Embryonic facial prominence (tissue), 1 donor: ENCODE measurements around the gene DDX4.
"Not testable (repeated sequence)": the region's sequence is repeated elsewhere in the genome, so short reads cannot be mapped to it uniquely, and the experiment has no call there.

Source experiments
- DNase-seq: peaks from one replicate; pipeline ENCODE4 v3.0.0-alpha.2; 2016; ENCODE audit errors: extremely low spot score

Gene DDX4

DNA sequence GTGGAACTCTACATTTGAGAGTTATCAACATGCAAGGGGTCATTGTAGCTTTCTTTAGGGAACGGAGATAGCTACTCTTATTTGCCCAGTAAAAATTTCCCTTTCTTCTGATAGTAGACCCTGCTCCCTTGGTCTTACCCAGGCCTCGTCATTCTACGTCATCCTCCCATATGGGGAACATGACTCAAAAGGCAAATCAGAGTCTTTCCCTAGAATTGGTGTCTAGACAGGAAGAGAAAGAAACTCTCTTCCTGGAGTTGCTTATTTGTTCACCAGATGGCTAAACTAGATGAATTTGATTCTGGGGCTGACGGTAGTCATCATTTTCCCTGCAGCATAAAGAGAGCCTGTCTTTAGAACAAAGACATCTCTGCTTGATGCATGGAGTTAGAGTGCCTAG is 13.6 kb upstream of the DDX4 start:
- DNase-seq = no peak

DNA sequence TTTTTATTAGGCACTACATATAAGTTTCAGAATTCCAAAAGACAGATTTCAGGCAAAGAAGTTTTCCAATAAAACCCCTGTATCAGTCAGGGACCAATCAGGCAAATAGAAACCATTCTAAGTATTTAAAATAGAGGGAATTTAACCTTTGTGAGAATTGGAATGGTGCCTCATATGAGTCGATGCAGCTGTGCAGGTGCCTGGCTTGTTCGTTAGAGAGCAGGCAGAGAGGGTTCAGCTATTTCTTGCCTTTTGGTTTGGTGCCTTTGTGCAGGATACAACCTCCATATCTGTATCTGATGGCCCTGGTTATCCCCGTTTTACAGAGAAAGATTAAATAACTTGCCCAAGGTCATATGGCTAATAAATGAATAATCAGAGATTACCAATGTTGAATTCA is 6.0 kb upstream of the DDX4 start:
- no peak for DNase-seq

DNA sequence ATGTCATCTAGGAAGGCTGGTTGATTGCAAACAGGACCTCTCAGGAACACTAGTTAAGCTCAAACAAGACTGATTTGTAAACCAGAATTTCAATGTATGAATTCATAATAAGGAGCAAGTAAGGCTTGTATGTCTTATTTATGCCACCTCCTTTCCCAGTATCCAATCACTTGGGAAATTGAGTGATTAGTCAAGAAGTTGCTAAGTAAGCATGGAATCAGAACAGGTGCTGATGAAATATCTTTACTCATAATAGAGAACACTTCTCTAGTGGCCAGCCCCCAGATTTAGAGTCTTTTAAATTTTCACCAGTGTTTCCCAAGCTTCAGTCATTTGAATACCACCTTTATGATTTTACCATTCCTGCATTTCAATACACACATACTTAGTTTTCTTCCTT is 5.3 kb upstream of the DDX4 start:
- no peak for DNase-seq

DNA sequence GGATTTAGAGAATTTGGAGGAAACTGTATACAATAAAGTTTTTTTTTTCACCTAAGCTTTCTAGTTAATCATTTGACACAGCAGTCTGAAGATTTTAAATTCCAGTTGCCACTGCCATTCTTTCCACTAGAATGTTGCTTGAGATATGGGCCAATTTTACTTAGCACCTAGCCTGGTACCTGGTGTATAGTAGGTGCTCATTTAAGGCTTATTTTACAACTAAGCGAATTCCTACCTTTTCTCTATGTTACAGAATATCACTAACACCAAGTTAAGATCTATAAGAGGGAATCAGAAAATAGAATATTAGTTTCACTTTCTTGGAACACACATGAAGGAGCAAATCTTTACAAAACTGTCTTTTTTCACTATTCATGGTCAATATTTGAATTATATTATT is 3.2 kb upstream of the DDX4 start:
- DNase-seq = no peak

DNA sequence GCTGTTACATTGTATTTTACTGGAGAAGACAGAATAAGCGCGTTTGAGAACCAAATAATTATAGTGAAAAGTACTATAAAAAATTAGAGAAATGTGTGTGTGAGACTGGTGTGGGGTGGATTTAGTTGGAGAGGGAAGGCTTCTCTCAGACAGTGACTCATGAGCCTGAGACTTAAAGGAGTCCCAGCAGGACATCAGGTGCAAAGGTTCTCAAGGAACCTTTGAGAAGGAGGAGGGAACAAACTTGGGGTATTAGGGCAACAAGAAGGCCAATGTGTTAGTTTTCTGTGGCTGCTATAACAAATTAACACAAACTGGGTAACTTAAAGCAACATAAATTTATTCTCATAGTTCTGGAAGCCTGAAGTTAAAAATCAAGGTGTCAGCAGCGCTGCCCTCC is 4.9 kb downstream of the DDX4 start:
- DNase-seq = no peak

DNA sequence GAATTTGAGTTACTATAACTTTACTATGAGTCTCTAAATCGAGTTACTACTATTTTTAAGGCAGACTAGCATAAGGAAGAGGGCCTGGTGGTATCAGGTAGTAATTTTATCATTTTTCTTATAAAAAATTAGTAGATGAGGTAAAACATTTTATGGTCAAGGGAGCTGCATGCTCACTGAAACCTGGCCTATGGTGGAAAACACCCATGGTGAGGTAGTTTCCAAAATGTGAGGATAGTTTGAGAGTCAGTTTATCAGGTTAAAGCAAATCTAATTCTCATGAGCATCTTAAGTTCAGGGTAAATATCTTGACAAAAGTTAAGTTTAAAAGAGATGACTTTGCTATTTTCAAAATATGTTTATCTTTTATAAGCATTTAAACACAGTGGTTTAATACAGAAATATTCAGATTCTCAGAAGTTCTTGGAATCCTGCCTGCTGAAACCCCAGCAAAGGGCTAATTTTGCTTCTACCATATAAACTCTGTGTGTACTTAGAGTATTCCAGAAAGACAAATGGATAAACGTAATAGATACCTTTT is 10.0 kb downstream of the DDX4 start:
- no peak for DNase-seq

DNA sequence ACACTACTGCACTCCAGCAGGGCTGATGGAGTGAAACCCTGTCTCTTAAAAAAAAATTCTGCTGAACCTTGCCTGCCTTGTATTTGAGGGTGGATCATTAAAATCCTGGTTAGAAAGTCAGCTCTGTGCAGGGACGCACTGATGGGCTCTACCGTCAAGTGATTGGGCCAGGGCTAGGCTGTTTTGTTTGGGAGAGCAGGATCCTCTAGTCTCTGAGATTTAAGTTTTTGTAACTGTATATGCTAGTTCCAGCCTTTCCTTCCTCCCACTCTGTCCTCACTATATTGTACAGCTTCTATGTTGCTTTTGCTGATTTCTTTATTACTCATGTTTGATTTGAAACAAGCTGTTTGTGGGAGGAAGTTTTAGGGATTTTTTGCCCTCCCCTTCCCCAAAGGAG is 11.5 kb downstream of the DDX4 start:
- DNase-seq = no peak

DNA sequence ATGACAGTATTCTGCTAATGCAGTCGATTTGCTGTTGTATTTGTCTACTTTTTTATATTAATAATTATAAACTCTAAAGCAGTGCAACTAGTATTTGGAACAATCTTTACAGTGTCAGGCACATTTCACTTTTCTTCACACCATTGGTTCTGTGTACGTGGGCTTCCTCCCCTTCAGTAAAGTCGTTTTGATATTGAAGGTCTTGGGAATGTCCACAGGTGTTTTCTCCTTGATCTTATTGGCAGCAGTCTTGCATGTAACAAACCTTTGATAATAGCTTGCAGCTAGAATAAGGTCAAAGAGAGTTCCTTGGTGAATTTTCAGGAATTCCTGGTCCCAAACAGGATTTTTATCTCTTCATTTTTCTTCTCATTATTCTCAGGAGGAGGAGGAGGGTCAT is 12.2 kb downstream of the DDX4 start:
- DNase-seq = no peak

DNA sequence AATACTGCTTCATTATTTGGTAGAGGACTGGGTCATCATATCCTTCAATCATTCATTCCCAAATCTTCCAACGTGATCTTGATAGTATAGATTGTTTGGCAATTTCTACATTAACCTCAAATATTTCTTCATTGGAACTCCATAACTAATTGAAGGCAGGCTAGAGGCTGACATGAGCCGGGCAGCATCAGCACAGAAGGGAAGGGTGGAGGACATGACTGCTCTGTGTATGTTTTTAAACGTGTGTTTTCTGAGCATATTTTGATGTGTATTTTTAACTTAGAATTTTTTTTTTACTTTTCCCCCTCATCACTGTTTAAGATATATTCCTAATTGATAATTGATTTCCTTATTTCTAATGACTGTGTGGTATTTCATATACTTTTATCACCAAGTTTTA is 12.6 kb downstream of the DDX4 start:
- no peak for DNase-seq

DNA sequence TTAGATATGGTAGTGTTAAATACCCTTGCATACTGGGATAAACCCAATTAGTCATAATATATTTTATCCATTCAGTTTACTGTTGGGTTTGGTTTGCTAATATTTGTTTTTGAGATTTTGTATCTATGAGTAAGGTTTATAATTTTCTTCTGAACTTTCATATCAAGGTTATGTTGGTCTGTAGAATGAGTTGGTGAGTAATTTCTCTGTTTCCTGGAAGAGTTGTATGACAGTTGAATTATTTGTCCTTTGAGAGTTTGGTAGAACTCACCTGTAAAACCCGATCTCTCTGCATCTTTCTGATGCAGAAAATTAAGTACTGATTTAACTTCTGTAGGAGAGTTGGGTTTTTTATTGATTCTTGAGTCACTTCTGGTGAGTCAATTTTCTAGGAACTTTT is 20.4 kb downstream of the DDX4 start:
- DNase-seq = no peak

DNA sequence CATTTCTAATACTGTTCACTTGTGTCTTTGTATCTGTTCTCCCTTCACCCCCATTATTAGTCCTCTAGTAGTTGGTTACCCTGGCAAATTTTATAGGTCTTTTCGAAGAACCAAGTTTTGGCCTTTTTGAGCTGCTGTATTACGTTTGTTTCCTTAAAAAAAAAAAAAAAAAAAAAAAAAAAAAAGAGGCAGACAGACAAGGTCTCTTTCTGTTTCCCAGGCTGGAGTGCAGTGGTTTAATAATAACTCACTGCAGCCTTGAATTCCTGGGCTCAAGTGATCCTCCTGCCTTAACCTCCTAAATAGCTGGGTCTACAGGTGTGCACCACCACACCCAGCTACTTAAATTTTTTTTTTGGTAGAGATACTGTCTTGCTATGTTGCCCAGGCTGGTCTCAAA is 20.9 kb downstream of the DDX4 start:
- no peak for DNase-seq

DNA sequence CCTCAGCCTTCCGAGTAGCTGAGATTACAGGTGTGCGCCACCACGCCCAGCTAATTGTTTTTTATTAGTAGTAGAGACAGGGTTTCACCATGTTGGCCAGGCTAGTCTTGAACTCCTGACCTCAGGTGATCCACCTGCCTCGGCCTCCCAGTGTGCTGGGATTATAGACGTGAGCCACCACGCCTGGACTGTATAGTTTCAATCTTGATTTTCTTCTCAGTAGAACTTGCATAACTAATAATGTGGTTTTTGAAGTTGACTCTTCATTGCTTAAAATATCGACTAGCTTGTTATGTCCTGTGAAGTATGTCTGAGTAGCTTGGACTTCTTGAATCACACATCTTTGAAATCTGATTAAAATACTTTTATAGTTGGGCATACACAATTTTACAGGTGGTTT is 23.9 kb downstream of the DDX4 start:
- DNase-seq = not testable (repeated sequence)

DNA sequence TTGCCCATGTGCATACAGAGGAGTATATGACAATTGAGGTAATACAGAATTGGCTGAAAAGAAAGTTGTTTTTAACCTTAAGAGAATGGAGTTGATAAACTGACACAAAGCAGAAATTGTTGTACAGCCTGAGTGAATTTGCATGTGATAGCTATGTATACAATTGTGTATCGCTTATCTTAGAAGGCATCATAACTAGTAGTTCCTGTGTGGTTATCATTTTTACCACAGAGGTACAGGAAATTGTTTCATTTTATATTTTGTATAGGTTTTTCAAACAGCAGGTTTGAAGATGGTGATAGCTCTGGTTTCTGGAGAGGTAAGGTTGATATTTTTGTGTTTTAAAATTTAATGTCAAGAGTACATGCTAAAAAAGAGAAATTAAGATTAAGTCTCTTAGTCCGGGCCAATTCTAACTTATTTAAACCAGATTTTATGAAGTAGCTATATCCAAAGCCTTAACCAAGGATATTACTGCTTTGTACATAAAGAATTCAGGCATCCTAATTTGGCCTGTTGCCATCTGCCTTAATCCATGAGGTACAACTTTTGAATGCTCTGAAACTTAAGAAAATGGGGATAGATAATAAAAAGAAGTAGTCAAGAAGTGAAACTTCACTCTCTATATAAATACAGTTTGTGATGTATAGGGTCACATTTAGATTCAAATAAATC is 26.0 kb downstream of the DDX4 start:
- DNase-seq = no peak

DNA sequence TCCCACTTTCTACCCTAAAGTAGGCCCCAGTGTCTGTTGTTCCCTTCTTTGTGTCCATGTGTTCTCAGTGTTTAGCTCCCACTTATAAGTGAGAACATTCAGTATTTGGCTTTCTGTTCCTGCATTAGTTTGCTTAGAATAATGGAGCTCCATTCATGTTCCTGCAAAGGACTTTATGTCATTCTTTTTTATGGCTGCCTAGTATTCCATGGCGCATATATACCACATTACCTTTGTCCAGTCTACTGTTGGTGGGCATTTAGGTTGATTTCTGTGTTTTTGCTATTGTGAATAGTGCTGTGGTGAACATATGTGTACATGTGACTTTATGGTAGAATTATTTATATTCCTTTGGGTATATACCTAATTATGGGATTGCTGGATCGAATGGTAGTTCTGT is 30.4 kb downstream of the DDX4 start:
- DNase-seq = no peak

DNA sequence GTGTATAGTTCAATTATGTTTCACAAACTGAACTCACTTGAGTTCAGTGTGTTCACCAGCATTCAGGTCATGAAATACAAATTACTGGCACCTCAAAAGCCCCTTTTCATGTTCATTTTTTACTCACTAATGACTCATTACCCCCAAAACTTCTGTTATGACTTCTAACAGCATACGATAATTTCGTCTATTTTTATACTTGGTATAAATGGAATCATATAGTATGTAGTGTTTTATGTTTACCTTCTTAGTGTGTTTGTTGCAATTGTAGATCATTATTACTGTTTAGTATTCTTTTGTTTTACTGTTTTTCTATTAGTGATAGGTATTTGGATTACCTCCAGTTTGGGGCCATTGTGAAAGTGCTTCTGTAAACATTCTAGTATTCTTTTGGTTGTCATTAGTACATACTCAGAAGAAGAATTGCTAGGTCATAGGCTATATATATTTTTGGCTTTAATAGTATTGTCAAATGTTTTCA is 33.4 kb downstream of the DDX4 start:
- DNase-seq = no peak

DNA sequence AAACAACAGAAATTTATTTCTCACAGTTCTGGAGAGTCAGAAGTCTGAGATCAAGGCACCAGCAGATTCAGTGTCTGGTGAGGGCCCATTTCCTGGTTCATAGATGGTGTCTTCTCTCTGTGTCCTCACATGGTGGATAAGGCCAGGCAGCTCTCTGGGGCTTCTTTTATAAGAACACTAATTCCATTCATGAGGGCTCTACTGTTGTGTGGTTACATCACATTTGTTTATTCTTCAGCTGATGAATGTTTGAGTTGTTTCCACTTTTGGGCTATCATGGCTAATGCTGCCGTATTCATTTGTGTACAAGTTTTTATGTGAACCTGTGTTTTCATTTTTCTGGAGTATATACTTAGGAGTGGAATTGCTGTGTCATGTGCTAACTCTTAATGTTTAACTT is 35.2 kb downstream of the DDX4 start:
- no peak for DNase-seq

DNA sequence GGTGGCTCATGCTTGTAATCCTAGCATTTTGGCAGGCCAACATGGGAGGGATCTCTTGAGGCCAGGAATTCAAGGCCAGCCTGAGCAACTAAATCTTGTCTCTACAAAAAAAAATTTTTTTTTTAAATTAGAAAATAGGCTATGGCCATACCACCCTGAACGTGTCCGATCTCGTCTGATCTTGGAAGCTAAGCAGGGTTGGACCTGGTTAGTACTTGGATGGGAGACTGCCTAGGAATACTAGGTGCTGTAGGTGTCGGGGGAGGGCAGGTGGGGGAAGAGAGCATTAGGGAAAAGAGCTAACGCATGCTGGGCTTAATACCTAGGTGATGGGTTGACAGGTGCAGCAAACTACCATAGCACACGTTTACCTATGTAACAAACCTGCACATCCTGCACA is 39.5 kb downstream of the DDX4 start:
- DNase-seq = no peak

DNA sequence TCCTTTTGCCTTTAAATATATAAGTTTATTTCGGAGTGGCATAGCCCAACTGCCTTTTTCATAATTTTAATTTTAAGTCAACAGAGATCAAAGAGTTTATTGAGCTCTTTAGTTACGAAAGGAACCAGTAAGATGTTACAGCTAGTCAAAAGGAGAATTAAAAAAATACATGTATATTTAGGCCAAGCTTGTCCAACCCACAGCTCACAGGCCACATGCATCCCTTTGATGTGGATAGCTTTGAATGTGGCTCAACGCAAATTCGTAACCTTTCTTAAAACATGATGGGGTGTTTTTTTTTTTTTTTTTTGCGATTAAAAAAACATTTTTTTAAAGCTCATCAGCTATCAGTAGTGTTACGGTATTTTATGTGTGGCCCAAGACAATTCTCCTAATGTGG is 63.1 kb downstream of the DDX4 start:
- DNase-seq = no peak

DNA sequence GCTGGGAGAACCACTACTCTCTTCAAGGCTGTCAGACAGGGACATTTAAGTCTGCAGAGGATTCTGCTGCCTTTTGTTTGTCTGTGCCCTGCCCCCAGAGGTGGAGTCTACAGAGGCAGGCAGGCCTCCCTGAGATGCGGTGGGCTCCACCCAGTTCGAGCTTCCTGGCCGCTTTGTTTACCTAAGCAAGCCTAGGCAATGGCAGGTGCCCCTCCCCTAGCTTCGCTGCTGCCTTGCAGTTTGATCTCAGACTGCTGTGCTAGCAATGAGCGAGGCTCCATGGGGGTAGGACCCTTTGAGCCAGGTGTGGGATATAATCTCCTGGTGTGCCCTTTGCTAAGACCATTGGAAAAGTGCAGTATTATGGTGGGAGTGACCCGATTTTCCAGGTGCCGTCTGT is 71.0 kb downstream of the DDX4 start:
- DNase-seq = not testable (repeated sequence)

DNA sequence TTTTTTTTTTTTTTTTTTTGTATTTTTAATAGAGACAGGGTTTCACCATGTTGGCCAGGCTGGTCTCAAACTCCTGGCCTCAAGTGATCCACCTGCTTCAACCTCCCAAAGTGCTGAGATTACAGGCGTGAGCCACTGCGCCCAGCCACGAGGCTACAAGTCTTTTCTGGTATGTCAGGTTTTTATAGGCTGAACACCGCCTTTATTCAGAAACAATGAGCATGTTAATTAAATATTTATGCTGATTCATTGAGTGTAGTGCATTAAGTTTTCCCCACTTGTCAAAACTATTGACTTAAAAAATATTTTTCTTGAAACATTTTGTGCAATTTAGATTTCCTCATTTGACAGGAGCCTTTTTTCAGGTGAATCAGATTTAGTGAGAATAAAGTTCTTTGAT is 78.1 kb downstream of the DDX4 start:
- not testable (repeated sequence) for DNase-seq

DNA sequence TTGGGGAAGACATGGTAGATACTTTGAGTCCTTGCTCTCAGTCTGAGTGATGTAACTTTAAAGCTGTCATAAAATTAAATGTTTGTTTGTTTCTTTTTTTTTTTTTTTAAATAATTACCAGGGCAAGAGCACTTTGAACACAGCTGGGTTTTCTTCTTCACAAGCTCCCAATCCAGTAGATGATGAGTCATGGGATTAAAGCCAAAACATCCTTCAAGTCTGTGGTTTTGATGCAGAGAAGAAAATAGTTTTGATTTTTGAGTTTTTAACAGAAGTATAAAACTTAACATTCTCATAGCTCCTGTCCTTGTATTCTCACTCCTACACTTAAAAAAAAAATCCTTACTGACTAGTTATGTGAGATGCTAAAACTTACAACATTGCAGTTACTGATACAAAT is 78.5 kb downstream of the DDX4 start:
- no peak for DNase-seq

DNA sequence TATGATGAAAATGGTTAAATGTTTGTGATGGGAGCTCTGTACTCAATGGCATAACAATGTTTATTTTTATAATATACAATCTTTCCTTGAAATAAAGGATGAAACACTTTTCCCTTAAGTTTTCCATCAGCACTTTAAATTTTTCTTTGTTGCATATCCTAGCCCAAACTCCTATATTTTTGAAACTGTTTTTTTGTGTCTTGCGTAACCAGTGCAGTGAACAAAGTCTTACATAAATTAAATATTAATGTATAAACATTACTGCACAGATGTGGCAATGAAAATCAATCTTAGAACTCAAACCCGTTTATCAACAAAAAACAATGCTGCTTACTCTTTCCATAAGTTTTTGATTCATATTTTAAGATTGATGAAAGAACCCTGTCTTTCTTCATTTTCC is 79.2 kb downstream of the DDX4 start:
- DNase-seq = no peak

DNA sequence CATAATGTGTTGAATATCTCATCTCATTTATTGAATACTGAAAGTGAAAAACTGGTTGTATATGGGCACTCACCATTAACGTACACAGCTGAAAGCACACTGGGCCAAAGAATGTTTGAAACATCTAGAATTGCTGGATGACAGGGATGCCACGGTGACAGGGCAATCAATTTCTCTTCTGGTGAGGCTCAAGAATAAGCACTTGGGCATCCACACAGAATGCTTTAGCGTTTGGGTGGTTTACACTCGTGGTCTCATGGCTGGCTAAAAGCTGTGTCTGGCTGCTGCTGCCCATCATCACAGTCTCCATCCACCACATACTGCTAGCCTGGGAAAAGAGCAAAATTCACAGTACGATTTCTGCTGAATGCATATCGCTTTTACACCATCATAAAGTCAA is 82.6 kb downstream of the DDX4 start:
- DNase-seq = no peak
